DOHH2 (cell line): Measurements from ENCODE around the gene FMR1.

Experiments used
- CTCF ChIP-seq: fragments of 200-600 bp; sonication (generic); IDR thresholded peaks from one replicate; pipeline ENCODE4 v1.5.1; 2014; ENCODE audit warnings: antibody characterized with exemption, mild to moderate bottlenecking, low read depth, low read length; ENCODE audit not compliant: poor library complexity, severe bottlenecking
- EZH2phosphoT487 ChIP-seq: fragments of 200-600 bp; sonication (generic); IDR thresholded peaks from 2 replicates; pipeline ENCODE4 v1.6.1; 2017; ENCODE audit warnings: borderline replicate concordance, mild to moderate bottlenecking, antibody characterized with exemption, low read length, moderate library complexity, mixed read lengths

DNA sequence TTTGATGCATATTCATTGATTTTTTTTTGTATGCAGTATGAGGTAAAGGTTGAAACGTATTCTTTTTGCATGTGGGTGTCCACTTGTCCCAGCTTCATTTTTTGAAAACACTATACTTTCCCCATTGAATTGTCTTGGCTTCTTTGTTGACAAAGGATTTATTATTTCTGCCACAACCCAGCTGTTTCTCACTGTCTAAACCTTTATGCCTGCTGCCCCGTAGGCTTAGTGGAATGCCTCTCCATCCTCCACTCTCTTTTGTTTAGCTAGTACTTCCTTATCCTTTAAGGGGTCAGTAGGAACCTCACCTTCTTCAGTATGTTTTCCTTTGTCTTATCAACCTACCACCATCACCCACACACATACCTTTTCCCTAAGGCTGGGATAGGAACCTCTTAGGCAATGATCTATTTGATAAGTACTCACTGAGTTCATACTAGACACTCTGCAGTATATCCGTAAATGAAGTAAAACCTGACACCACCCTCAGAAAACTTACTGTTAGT lies 8.5 kb downstream of the FMR1 start:
- TF ChIP-seq CTCF (no peak), EZH2phosphoT487 (no peak)
